IMR-90 (cell line): ENCODE data around the gene TENM3.

ENCODE experiments used
- POLR2A ChIP-seq: IDR thresholded peaks from 2 replicates; pipeline ENCODE4 v1.6.1; 2012; ENCODE audit warnings: mild to moderate bottlenecking, low read depth, low read length
- RCOR1 ChIP-seq: IDR thresholded peaks from 2 replicates; pipeline ENCODE4 v1.6.1; 2012; ENCODE audit warnings: mild to moderate bottlenecking, low read length, improper control_type of control experiment; ENCODE audit not compliant: insufficient replicate concordance
- RFX5 ChIP-seq: IDR thresholded peaks from 2 replicates; pipeline ENCODE4 v1.8.0; 2012; ENCODE audit warnings: low read depth, mild to moderate bottlenecking, low read length, moderate library complexity

DNA sequence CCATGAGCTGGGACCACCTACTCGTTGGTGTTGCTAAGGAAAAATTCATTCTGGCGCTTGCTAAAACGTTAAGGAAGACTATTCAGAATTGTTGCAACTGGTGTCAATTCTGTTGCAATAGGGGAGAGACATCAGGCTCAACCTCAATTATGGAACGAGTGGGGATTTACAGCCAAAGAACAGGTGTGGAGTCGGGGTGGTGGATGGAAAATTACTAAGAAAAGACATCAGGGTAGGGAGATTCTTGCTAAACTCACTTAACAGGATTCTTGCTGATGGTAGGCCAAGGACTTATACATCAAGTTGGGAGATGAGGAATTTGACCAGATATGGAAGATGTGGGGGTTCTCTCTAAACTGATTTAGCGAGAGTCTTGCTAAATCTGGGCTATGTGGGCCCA, 139.7 kb downstream of the TENM3 start:
- TF ChIP-seq RFX5 (no peak), RCOR1 (no peak), POLR2A (no peak)
